Tibial artery (tissue), 4 donors: ENCODE measurements around the gene ACTL6A.

Experiments used
- DNase-seq, 2 donors: peaks; one replicate each; pipeline ENCODE4 v3.0.0-alpha.2; 2019
- H3K27ac ChIP-seq, 2 donors: fragments of 200-600 bp; sonication (generic) in 1 of 2; 1 replicate in 1 of 2; 2 replicates in 1 of 2; pipeline ENCODE4 v1.5.1; 2018 to 2019; ENCODE audit warnings: mild to moderate bottlenecking in 1 of 2
- H3K27me3 ChIP-seq, 2 donors: fragments of 200-600 bp; sonication (generic) in 1 of 2; one replicate each; pipeline versions ENCODE4 v1.5.1 to v1.6.0; 2016 to 2019
- H3K36me3 ChIP-seq, 3 donors: fragments of 200-600 bp; sonication (generic) in 2 of 3; one replicate each; pipeline ENCODE4 v1.5.1; 2016 to 2019; ENCODE audit warnings: mild to moderate bottlenecking in 2 of 3
- H3K4me1 ChIP-seq, 4 donors: fragments of 200-600 bp; sonication (generic) in 2 of 4; 1 replicate in 3 of 4; 2 replicates in 1 of 4; pipeline ENCODE4 v1.5.1; 2016 to 2019
- H3K4me3 ChIP-seq, 2 donors: fragments of 200-600 bp; sonication (generic) in 1 of 2; 1 replicate in 1 of 2; 2 replicates in 1 of 2; pipeline ENCODE4 v1.5.1; 2018 to 2019; ENCODE audit warnings: mild to moderate bottlenecking in 2 of 2
- H3K9me3 ChIP-seq, 3 donors: fragments of 200-600 bp; sonication (generic) in 1 of 3; one replicate each; pipeline ENCODE4 v1.5.1; 2016 to 2019
- CTCF ChIP-seq, 2 experiments: fragments of 200-600 bp in 1 of 2; fragments of 450-650 bp in 1 of 2; IDR thresholded peaks; one replicate each; pipeline ENCODE4 v1.5.1; 2017 to 2019; ENCODE audit warnings: antibody characterized with exemption in 2 of 2, mild to moderate bottlenecking in 1 of 2, moderate library complexity in 1 of 2
- intact Hi-C: fragments of 100-400 bp; cut with DNase I; formaldehyde crosslinking; loops from one replicate; pipeline ENCODE4 v1.15.0; 2023; ENCODE audit warnings: low total_unique reads

Gene ACTL6A

GRCh38 chr3:179544981-179545645 is 17.6 kb upstream of the ACTL6A start:
- Histone ChIP-seq H3K27me3 (no peaks in the 10 kb centered on the region), H3K9me3 (no peaks in the 10 kb centered on the region), H3K4me1 (no peaks in the 10 kb centered on the region), H3K36me3 (no peaks in the 10 kb centered on the region), H3K27ac (no peak overlapping the region), H3K4me3 (no peak overlapping the region)
- TF ChIP-seq CTCF (IDR thresholded peaks at IDR 0.05) = no peak
- intact Hi-C loops = loop anchor here (5.0 kb wide), 1 partner anchor 88 kb away; no protein-coding TSS in a partner anchor
- no peak for DNase-seq

GRCh38 chr3:179546814-179547241 is 15.9 kb upstream of the ACTL6A start:
- Histone ChIP-seq H3K4me3 (no peak overlapping the region), H3K36me3 (no peaks in the 10 kb centered on the region), H3K27me3 (no peaks in the 10 kb centered on the region), H3K4me1 (no peaks in the 10 kb centered on the region), H3K27ac (no peak overlapping the region), H3K9me3 (no peaks in the 10 kb centered on the region)
- no peak for DNase-seq
- intact Hi-C loops = loop anchor here (5.0 kb wide), 1 partner anchor 90 kb away; no protein-coding TSS in a partner anchor
- TF ChIP-seq CTCF (IDR thresholded peaks at IDR 0.05) = no peak

GRCh38 chr3:179551349-179552105 is 11.2 kb upstream of the ACTL6A start:
- H3K4me1 ChIP-seq = no peaks in the 10 kb centered on the region
- no peaks in the 10 kb centered on the region for H3K36me3 ChIP-seq
- no peak overlapping the region for H3K27ac ChIP-seq
- no peaks in the 10 kb centered on the region for H3K27me3 ChIP-seq
- no peak for TF ChIP-seq CTCF (IDR thresholded peaks at IDR 0.05)
- DNase-seq = no peak
- intact Hi-C loops = no loop called here
- no peaks in the 10 kb centered on the region for H3K9me3 ChIP-seq
- no peak overlapping the region for H3K4me3 ChIP-seq

GRCh38 chr3:179558742-179559364 is 3.9 kb upstream of the ACTL6A start:
- DNase-seq = peak; percentile 55 to 70
- Histone ChIP-seq H3K36me3 (no peaks in the 10 kb centered on the region), H3K9me3 (no peaks in the 10 kb centered on the region), H3K4me3 (no peak overlapping the region), H3K27ac (no peak overlapping the region), H3K27me3 (no peaks in the 10 kb centered on the region), H3K4me1 (peaks cover 0 to 10% (median 4%) of the 10 kb centered on the region in 4 donors)
- intact Hi-C loops = loop anchor here (5.0 kb wide), 1 partner anchor 137 kb away; no protein-coding TSS in a partner anchor
- TF ChIP-seq CTCF (IDR thresholded peaks at IDR 0.05) = peak; percentile 75 to 87

DNA sequence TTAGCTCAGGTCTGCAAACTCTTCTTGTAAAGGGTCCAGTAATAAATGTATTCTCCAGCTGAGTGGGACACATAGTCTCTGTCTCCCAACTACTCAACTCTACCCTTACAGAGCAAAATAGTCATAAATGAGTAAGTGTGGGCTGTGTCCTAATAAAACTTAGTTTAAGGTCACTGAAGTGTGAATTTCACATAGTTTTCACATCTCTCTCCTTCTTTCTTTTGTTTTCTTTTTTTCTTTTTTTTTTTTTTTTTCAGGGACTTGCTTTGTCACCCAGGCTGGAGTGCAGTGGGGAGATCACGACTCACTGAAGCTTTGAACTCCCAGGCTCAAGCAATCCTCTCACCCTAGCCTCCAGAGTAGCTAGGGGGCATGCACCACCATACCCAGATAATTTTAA is 1.9 kb upstream of the ACTL6A start:
- no peak overlapping the region for H3K27ac ChIP-seq
- no peak for TF ChIP-seq CTCF (IDR thresholded peaks at IDR 0.05)
- intact Hi-C loops = loop anchor here (10.0 kb wide), 1 partner anchor 216 kb away; the partner anchor contains the start of gene MFN1
- H3K4me1 ChIP-seq = peaks cover 0 to 15% (median 8%) of the 10 kb centered on the region in 4 donors
- H3K9me3 ChIP-seq = no peaks in the 10 kb centered on the region
- H3K27me3 ChIP-seq = no peaks in the 10 kb centered on the region
- DNase-seq = no peak
- H3K36me3 ChIP-seq = no peaks in the 10 kb centered on the region
- no peak overlapping the region for H3K4me3 ChIP-seq
